ENCODE measurements around the gene TTI1. TPM values are rescaled to one million over a fixed set of nuclear protein-coding genes. Genes with fewer than 3 reads are reported as not detected.

TTI1 gene
- polyA plus RNA-seq, 1 experiment = 15.1 TPM

GRCh38 chr20:37991157-37991866, 41.9 kb downstream of the TTI1 start:
- no peaks in the 10 kb centered on the region for H3K27me3 ChIP-seq (ENCODE audit: control insufficient read depth, insufficient read depth, low read length)
- H3K4me3 ChIP-seq (ENCODE audit: low read depth, low read length) = no peak overlapping the region
- TF ChIP-seq, protein P1, sequence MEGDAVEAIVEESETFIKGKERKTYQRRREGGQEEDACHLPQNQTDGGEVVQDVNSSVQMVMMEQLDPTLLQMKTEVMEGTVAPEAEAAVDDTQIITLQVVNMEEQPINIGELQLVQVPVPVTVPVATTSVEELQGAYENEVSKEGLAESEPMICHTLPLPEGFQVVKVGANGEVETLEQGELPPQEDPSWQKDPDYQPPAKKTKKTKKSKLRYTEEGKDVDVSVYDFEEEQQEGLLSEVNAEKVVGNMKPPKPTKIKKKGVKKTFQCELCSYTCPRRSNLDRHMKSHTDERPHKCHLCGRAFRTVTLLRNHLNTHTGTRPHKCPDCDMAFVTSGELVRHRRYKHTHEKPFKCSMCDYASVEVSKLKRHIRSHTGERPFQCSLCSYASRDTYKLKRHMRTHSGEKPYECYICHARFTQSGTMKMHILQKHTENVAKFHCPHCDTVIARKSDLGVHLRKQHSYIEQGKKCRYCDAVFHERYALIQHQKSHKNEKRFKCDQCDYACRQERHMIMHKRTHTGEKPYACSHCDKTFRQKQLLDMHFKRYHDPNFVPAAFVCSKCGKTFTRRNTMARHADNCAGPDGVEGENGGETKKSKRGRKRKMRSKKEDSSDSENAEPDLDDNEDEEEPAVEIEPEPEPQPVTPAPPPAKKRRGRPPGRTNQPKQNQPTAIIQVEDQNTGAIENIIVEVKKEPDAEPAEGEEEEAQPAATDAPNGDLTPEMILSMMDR (IDR thresholded peaks at IDR 0.05; ENCODE audit: low read depth, low read length) = no peak
- H3K27ac ChIP-seq (ENCODE audit: low read depth, low read length) = no peak overlapping the region
- no peaks in the 10 kb centered on the region for H3K9me3 ChIP-seq (ENCODE audit: control insufficient read depth, insufficient read depth, low read length)
- ChIA-PET CTCF (interaction anchor here (1.3 to 5.0 kb wide), 3 partner anchors 56 to 427 kb away, joined by 3 to 43 read pairs (median 4); partner anchors contain the start of gene VSTM2L), POLR2A (interaction anchor here (1.6 kb wide), 1 partner anchor 42 kb away, joined by 3 read pairs; the partner anchor contains the start of genes RPRD1B and TTI1)
- DNase-seq (ENCODE audit: low read depth, low spot score) = no peak

DNA sequence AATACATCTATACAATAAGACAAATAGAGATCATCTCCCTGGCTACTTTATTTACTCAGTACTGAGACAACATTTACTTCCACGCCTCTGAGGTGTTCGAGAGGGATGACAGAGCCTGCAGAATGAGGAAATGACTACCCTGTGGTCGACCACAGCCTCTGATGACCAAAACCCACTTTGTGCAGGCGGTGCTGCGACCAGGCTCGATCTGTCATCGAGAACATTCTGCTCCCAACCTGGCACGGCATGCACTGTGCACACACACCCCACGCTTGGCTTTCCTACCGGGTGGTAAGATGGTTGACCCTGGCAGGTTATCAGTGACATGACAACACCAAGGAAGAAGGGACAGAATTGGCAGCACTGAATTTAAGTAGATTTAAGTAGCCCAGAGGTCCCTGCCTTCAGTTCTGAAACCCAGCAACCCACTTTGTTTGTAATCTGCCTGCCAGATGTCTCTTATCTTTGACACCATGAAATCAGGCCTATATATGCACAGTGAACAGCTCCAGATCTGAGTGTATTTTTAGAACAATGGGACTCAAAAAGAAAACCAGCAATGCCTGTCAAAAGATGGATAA, 42.6 kb downstream of the TTI1 start:
- H3K27ac ChIP-seq (ENCODE audit: low read depth, low read length) = no peak overlapping the region
- ChIA-PET CTCF (interaction anchor here (5.0 kb wide), 1 partner anchor 426 kb away, joined by 43 read pairs; no protein-coding TSS in a partner anchor), POLR2A (interaction anchor here (1.6 kb wide), 1 partner anchor 43 kb away, joined by 3 read pairs; the partner anchor contains the start of genes RPRD1B and TTI1)

GRCh38 chr20:37989601-37990295, 43.5 kb downstream of the TTI1 start:
- TF ChIP-seq, protein P1 (IDR thresholded peaks at IDR 0.05; ENCODE audit: low read depth, low read length) = no peak
- CTCF ChIA-PET = interaction anchor here (1.6 kb wide), 1 partner anchor 425 kb away, joined by 5 read pairs; no protein-coding TSS in a partner anchor

More for the DNA sequence above, 42.6 kb downstream of the TTI1 start:
- Histone ChIP-seq H3K27me3 (ENCODE audit: control insufficient read depth, insufficient read depth, low read length) (no peaks in the 10 kb centered on the region), H3K4me3 (ENCODE audit: low read depth, low read length) (no peak overlapping the region), H3K9me3 (ENCODE audit: control insufficient read depth, insufficient read depth, low read length) (no peaks in the 10 kb centered on the region)
- TF ChIP-seq, protein P1 (IDR thresholded peaks at IDR 0.05; ENCODE audit: low read depth, low read length) = no peak
- peak; percentile 59 for DNase-seq (ENCODE audit: low read depth, low spot score)

DNA sequence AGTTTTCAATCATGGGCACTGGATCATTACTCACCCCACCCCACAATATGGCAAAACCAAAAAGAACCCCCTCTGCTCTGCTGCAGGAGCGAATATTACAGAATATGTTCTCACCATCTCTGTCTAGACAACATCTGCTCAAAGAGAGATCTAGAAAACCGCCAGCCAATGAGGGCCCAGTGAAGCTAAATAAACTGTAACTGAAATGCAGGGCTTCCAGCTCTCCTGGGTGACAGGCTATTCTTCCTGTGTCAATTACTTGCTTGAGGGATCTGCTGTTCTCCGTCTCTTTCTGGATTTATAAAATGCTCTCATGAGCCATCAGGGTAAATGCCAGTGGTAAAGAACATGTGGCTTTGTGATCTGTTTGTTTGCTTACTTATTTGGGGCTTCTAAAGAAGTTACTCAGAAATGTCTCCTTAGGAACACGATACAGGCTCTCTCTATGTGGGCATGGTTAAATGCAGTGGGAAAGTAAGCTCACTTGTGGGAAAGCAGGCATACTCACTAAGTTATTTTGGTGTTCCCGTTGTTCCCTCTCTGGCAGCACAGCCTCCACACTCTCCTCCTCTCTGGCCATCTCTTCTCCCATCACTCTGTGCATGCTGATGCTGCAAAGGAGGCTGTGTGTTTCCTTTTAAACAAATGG, 44.8 kb downstream of the TTI1 start:
- Histone ChIP-seq H3K27ac (ENCODE audit: low read depth, low read length) (no peak overlapping the region), H3K4me3 (ENCODE audit: low read depth, low read length) (no peak overlapping the region), H3K9me3 (ENCODE audit: control insufficient read depth, insufficient read depth, low read length) (no peaks in the 10 kb centered on the region), H3K27me3 (ENCODE audit: control insufficient read depth, insufficient read depth, low read length) (no peaks in the 10 kb centered on the region)
- CTCF ChIA-PET = interaction anchor here (1.3 to 1.6 kb wide), 2 partner anchors 233 to 424 kb away, joined by 3 to 5 read pairs; no protein-coding TSS in a partner anchor
- POLR2A ChIA-PET = no interaction called here
- TF ChIP-seq, protein P1 (IDR thresholded peaks at IDR 0.05; ENCODE audit: low read depth, low read length) = no peak
- no peak for DNase-seq (ENCODE audit: low read depth, low spot score)

More at GRCh38 chr20:37989601-37990295, 43.5 kb downstream of the TTI1 start:
- POLR2A ChIA-PET = interaction anchor here (1.6 kb wide), 1 partner anchor 44 kb away, joined by 3 read pairs; the partner anchor contains the start of genes RPRD1B and TTI1
- DNase-seq (ENCODE audit: low read depth, low spot score) = no peak
- Histone ChIP-seq H3K27me3 (ENCODE audit: control insufficient read depth, insufficient read depth, low read length) (no peaks in the 10 kb centered on the region), H3K4me3 (ENCODE audit: low read depth, low read length) (no peak overlapping the region), H3K27ac (ENCODE audit: low read depth, low read length) (no peak overlapping the region), H3K9me3 (ENCODE audit: control insufficient read depth, insufficient read depth, low read length) (no peaks in the 10 kb centered on the region)

All from AG04450 (cell line).